Measurements from ENCODE around the gene FSIP1.

The FSIP1 gene

GRCh38 chr15:39792025-39792843 is 9.6 kb upstream of the FSIP1 start:
- no peak for DNase-seq (ENCODE audit: low spot score)

- no peak for DNase-seq (ENCODE audit: low spot score)
These were observed 7.1 kb upstream of the FSIP1 start for GRCh38 chr15:39789736-39790135.

GRCh38 chr15:39788800-39789565 is 6.3 kb upstream of the FSIP1 start:
- DNase-seq (ENCODE audit: low spot score) = no peak

GRCh38 chr15:39788108-39788507 is 5.5 kb upstream of the FSIP1 start:
- DNase-seq (ENCODE audit: low spot score) = no peak

- DNase-seq (ENCODE audit: low spot score) = no peak
These were observed 4.8 kb upstream of the FSIP1 start for GRCh38 chr15:39787479-39787878.

GRCh38 chr15:39786447-39787056 is 3.9 kb upstream of the FSIP1 start:
- DNase-seq (ENCODE audit: low spot score) = peak; percentile 39

- no peak for DNase-seq (ENCODE audit: low spot score)
These were observed 3.2 kb upstream of the FSIP1 start for GRCh38 chr15:39785841-39786240.

GRCh38 chr15:39785139-39785538 is 2.5 kb upstream of the FSIP1 start:
- DNase-seq (ENCODE audit: low spot score) = no peak

GRCh38 chr15:39784638-39785037 is 2.0 kb upstream of the FSIP1 start:
- no peak for DNase-seq (ENCODE audit: low spot score)

- DNase-seq (ENCODE audit: low spot score) = no peak
These were observed 1.5 kb upstream of the FSIP1 start for GRCh38 chr15:39784125-39784524.

GRCh38 chr15:39783244-39783820 is 691 bp upstream of the FSIP1 start:
- DNase-seq (ENCODE audit: low spot score) = no peak

- DNase-seq (ENCODE audit: low spot score) = no peak
These were observed 706 bp downstream of the FSIP1 start for GRCh38 chr15:39781967-39782302.

- no peak for DNase-seq (ENCODE audit: low spot score)
These were observed 1.3 kb downstream of the FSIP1 start for GRCh38 chr15:39781147-39781966.

- no peak for DNase-seq (ENCODE audit: low spot score)
These were observed 4.6 kb downstream of the FSIP1 start for GRCh38 chr15:39778021-39778420.

- no peak for DNase-seq (ENCODE audit: low spot score)
These were observed 5.1 kb downstream of the FSIP1 start for GRCh38 chr15:39777496-39777895.

- no peak for DNase-seq (ENCODE audit: low spot score)
These were observed 6.6 kb downstream of the FSIP1 start for GRCh38 chr15:39776068-39776467.

- DNase-seq (ENCODE audit: low spot score) = no peak
These were observed 7.9 kb downstream of the FSIP1 start for GRCh38 chr15:39774688-39775267.

- DNase-seq (ENCODE audit: low spot score) = peak; percentile 81
These were observed 11.6 kb downstream of the FSIP1 start for GRCh38 chr15:39770748-39771689.

GRCh38 chr15:39767921-39768320 is 14.7 kb downstream of the FSIP1 start:
- no peak for DNase-seq (ENCODE audit: low spot score)

- no peak for DNase-seq (ENCODE audit: low spot score)
These were observed 21.6 kb downstream of the FSIP1 start for GRCh38 chr15:39761006-39761405.
